Measurements from ENCODE around the gene CCDC91.
"Not testable (repeated sequence)": the region's sequence is repeated elsewhere in the genome, so short reads cannot be mapped to it uniquely, and the experiment has no call there.

Gene CCDC91

DNA sequence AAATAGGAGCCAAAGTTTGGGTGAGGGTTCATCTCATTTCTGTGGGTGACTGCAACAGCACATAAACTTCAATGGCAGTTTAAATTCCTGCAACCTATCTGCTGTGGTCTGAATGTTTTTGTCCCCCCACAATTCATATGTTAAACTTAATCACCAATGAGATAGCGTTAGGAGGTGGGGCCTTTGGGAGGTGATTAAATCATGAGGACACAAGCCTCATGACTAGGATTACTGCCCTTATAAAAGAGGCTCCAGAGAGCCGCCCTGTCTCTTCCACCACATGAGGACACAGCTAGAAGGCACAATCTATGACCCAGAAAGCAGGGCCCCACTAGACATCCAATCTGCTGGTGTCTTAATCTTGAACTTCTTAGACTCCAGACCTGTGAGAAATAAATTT, 3.8 kb upstream of the CCDC91 start:
- no peak for DNase-seq

- no peak for DNase-seq
Observed at GRCh38 chr12:28189784-28190320, 404 bp upstream of the CCDC91 start.

DNA sequence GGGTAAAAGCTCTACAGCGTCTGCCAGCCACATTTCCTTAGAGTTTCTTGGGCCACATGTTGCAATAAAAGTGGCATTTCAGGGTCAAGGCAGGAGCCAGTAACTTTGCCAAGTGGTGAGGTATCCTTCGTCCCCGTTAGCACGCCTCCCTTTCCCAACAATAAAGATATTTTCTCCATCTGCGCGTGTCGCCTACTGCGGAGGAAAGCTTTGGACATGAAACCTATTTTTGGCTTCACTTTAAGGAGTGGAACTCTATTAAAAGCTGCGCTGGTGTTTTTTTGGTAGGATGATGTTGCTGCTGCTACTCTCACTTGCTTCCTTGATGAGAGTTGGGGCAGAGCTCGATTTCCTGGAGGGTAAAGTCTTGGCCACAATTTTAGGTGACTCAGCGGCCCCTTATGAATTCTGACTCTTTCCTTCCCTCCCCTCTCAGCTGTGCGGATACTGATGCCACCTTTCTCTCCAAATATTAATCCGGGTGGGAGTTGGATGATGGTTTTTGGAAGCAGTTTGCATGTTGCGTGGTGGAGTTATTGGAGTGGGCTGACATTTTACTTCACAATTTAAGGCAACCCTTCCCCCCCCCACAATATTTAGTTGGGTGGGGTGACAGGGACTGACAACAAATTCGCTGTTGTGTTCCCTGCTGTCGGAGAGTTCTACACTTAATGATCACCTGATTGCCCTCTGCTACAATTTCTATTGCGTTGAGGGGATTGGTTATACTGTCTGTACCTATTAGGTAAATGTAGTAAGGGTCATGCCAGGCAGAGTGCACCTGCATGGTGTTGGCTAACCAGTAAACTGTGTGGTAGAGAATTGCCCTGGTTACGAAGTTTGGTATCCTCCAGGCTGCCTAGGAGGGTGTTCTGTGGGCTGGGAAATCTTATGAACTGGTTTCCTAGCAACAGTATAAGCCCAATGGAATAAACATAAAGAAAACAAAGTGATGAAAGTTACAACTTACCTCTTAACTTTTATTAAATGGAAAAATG, 1.1 kb downstream of the CCDC91 start:
- peak; percentile 6 for DNase-seq

DNA sequence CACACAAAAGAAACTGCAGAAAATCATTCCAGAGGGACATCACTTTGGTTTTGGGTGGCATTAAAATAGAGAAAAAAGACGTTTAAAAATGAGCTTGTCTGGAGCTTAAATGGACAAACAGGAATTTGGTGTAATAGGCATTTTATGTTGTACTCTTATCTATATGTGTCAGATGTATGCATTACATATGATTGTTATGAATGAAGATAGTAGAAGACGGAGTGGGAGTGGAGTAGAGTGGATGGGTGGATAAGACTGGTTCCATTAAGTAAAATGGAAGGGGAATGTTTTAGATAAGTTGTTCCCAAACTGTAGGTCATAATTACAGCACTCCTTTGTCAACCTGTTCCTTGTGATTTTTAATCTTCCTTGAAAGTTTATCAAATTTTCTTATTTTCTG, 1.9 kb downstream of the CCDC91 start:
- no peak for DNase-seq

DNA sequence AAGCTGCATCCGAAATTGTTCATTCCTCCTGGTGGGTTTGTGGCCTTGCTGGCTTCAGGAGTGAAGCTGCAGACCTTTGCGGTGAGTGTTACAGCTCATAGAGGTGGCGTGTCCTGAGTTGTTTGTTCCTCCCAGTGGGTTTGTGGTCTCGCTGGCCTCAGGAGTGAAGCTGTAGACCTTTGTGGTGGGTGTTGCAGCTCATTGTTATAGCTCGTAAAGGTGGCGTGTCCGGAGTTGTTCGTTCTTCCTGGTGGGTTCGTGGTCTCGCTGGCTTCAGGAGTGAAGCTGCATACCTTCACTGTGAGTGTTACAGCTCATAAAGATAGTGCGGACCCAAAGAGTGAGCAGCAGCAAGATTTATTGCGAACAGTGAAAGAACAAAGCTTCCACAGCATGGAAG, 4.4 kb downstream of the CCDC91 start:
- not testable (repeated sequence) for DNase-seq

DNA sequence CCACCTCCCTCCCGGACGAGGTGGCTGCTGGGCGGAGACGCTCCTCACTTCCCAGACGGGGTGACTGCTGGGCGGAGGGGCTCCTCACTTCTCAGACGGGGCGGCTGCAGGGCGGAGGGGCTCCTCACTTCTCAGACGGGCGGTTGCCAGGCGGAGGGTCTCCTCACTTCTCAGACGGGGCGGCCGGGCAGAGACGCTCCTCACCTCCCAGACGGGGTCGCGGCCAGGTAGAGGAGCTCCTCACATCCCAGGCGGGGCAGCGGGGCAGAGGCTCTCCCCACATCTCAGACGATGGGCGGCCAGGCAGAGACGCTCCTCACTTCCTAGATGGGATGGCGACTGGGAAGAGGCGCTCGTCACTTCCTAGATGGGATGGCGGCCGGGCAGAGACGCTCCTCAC, 10.9 kb downstream of the CCDC91 start:
- not testable (repeated sequence) for DNase-seq

GRCh38 chr12:28202374-28203130, 12.3 kb downstream of the CCDC91 start:
- DNase-seq, result no peak

DNA sequence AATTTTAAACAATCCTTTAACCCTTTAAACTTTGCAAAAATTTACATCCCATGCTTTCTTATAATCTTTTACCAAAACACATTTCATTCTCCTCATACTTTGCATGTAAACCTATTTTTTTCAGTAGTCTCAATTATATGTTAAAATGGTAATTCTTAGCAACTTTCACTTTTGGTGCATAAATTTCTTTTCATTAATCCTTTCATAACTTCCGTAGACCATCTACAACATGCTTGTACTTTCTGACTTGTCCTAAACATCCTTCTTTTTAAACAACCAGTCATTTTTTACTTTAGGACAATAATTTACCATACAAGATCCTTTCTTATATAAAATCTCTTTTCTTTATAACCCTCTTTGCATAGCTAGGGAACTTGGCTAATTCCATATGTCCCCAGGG, 19.5 kb downstream of the CCDC91 start:
- no peak for DNase-seq

DNA sequence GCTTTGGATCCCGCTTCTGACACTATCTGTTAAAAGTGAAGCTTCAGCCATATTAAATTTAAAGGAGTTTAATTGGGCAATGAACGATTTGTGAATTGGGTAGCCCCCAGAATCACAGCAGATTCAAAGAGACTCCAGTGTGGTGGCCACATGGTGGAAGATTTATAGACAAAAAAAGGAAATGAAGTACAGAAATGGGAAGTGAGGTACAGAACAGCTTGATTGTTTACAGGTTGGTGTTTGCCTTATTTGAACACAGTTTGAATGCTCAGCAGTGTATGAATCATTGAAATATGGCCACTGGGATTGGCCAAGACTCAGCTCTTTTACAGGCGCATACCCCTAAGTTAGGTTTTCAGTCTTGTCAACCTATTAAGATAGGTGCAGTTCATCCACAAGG, 21.9 kb downstream of the CCDC91 start:
- no peak for DNase-seq

DNA sequence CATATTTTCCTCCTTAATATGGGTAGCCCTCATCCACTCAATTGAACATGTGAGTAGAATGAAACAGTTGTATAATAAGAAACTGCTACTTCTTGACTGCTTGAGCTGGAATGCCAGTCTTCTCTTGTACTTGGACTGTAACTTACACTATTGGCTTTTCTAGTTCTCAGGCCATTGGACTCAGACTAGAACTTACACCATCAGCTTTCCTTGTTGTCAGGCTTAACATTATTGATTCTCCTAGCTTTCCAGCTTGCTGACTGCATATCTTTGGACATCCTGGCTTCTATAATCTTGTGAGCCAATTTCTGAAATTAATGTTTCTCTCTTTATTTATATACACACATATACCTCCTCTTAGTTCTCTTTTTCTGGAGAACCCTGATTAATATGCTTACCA, 24.8 kb downstream of the CCDC91 start:
- no peak for DNase-seq

DNA sequence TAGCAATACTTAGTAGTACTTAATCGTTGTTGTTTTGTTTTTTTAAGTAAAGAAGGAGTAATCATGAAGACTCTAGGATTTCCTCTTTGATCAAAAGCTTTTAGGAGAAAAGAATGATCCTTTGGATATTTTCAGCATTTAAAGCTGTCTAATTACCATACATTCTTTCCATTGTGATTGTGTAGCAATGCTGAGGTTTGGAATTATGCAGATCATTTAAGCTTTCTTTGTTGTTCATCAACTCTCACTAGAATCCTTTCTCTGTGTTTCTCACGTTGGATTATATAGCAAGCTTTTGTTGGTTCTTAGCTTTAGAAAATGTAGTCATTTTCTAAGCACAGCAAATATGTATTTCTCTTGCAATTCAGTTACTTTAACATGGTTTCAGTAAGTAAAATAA, 25.8 kb downstream of the CCDC91 start:
- DNase-seq, result no peak

GRCh38 chr12:28217805-28218204, 27.5 kb downstream of the CCDC91 start:
- no peak for DNase-seq

DNA sequence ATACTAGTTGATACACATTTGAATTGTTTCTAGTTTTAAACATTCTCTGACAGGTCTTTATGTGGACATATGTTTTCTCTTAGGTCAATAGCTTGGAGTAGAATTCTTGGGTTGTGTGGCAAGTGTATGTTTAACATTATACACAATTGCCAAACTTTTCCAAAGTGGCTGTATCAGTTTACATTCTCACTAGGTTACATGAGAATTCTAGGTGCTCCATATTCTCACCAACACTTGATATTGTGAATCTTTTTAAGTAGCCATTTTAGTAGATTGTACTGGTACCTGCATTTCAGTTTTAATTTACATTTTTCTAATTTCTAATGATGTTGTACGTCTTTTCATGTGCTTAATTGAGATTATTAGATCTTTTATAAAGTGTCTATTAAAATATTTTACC, 28.6 kb downstream of the CCDC91 start:
- DNase-seq, result no peak

GRCh38 chr12:28219827-28220226, 29.6 kb downstream of the CCDC91 start:
- no peak for DNase-seq

- DNase-seq, result peak; percentile 15
Observed at GRCh38 chr12:28222081-28222700, 31.9 kb downstream of the CCDC91 start.

DNA sequence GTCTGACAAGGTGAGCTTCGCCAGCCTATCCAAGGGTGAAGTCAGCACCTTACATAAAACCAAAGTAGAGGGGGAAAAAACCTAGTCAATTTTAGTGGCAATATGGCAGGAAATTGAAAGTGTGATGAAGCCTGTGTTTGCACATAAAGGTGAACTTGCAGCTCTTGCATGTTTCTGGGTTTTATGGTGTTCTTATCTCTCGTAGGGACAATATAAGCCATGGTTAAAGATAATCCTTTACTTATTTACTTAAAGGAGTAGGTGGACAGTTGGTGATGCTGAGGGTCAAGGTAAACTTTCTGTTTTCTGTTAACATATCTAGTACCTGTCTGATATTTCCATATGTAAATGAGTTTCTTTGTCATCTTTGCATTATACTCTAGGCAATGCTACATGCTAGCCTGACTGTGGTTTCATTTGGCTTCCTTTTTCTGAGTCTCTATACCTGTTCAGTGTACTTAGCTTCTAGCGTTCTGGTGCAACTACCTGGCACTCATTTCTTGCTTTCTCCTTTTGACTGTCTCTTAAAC, 32.8 kb downstream of the CCDC91 start:
- DNase-seq, result no peak

DNA sequence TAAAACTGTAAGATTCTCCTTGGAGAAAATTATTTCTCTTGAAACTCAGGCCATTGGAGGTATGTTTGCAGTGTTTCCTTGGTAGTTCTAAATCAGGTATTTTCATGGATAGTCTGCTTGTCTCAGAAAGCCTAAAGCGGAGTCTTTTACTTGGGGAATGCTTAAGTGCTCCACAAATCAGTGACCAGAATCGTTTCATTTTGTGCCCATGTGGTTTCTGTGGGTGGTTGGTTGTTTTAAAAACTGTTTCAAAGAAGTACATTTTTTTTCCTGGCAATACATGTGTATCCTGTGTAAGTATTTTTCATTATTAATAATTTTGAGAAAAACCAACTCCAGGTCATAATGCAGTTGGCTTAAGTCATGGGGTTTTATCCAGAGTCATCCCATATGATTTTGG, 33.6 kb downstream of the CCDC91 start:
- no peak for DNase-seq

DNA sequence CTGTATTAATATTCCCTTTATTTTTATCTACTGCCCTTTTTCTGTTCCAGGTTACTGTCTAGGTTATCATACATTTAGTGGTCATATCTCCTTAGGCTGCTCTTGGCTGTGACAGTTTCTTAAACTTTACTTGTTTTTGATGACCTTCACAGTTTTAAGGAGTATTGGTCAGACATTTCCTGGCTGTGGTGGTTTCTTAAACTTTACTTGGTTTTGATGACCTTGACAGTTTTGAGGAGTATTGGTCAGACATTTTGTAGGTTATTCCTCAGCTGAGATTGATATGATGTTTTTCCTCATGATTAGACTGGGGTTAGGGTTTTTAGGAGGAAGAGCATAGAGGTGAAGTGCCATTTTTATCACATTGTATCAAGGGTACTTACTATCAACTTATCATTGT, 36.4 kb downstream of the CCDC91 start:
- DNase-seq, result no peak

GRCh38 chr12:28227251-28227650, 37.0 kb downstream of the CCDC91 start:
- DNase-seq, result no peak

- no peak for DNase-seq
Observed at GRCh38 chr12:28231248-28231647, 41.0 kb downstream of the CCDC91 start.

GRCh38 chr12:28232211-28232928, 42.1 kb downstream of the CCDC91 start:
- no peak for DNase-seq

DNA sequence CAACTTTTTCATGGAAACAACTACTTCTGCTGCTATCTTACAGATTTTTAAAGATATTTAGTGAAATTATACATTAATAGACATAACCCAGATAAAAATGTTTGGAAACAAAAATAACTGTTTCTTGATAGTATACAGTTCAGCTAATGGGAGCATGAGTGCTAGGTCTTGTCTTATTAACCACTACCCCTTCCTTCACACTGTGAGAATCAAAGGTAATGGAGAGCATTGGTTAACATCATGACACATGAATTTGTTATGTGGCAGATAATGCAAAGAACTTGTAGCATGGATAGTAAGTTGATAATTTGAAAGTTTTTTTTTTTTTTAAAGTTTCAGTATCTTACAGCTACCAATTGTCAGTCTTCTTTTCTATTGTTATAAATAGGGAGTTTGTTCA, 44.2 kb downstream of the CCDC91 start:
- DNase-seq, result no peak

Measured in NCI-H226 (cell line).